PC-9 (cell line): ENCODE data around the gene CAT.

Source experiments
- CTCF ChIP-seq: fragments of 200-600 bp; sonication (generic); conservative IDR thresholded peaks from 2 replicates; pipeline ENCODE4 v1.6.1; 2017; ENCODE audit warnings: mixed run types, antibody characterized with exemption, mild to moderate bottlenecking, moderate library complexity
- EZH2 ChIP-seq: fragments of 200-600 bp; sonication (generic); IDR thresholded peaks from 2 replicates; pipeline ENCODE4 v1.8.0; 2017; ENCODE audit warnings: antibody characterized with exemption, low read depth

- no peak for TF ChIP-seq CTCF
- TF ChIP-seq EZH2: no peak
Measured at GRCh38 chr11:34425360-34425759, 13.4 kb upstream of the CAT start.
